Astrocyte (in vitro differentiated cells and primary cell): ENCODE measurements around the gene CIPC.

Experiments
- CTCF ChIP-seq: IDR thresholded peaks from 2 replicates; pipeline ENCODE4 v1.5.1; 2011; ENCODE audit warnings: low read depth, mild to moderate bottlenecking, inconsistent platforms, low read length, moderate library complexity; ENCODE audit not compliant: insufficient read depth
- EZH2 ChIP-seq: IDR thresholded peaks from 2 replicates; pipeline ENCODE4 v1.6.1; 2012; ENCODE audit warnings: mild to moderate bottlenecking, low read length, inconsistent platforms; ENCODE audit not compliant: insufficient read depth

GRCh38 chr14:77151245-77151644 is 53.2 kb downstream of the CIPC start:
- TF ChIP-seq CTCF = peak; percentile 49
- no peak for TF ChIP-seq EZH2
